SK-N-SH (cell line): ENCODE data around the gene GDE1. TPM values are rescaled to one million over a fixed set of nuclear protein-coding genes. Genes with fewer than 3 reads are reported as not detected.

Experiments used
- CTCF ChIA-PET: fragments of 300-600, 350-600 bp; formaldehyde crosslinking; extraction: SDS; loops from one replicate; lab custom pipeline; 2021; lab: Yijun Ruan, JAX
- POLR2A ChIA-PET: fragments of 350-600 bp; sonication (Branson Sonifier 250); formaldehyde crosslinking; extraction: SDS; loops from one replicate; lab custom pipeline; 2020; ENCODE audit warnings: antibody characterized with exemption, inconsistent platforms; lab: Yijun Ruan, JAX
- DNase-seq: peaks from one replicate; pipeline ENCODE4 v3.0.0; 2012
- H2AFZ ChIP-seq: fragments of 200-600 bp; sonication (generic); 2 replicates; pipeline ENCODE4 v1.8.1; 2016; ENCODE audit warnings: antibody characterized with exemption, mild to moderate bottlenecking, low read depth
- H3F3A ChIP-seq: fragments of 200-600 bp; sonication (generic); replicated peaks from 2 replicates; pipeline ENCODE3; 2016; ENCODE audit warnings: antibody characterized with exemption, mild to moderate bottlenecking; ENCODE audit not compliant: insufficient read depth
- H3K27ac ChIP-seq, 2 experiments: fragments of 200-500 bp in 1 of 2; fragments of 200-600 bp in 1 of 2; sonication (Bioruptor generic) in 1 of 2; sonication (generic), shearing (Covaris generic) in 1 of 2; 2 replicates each; pipeline versions ENCODE4 v1.5.1 to v1.6.1; 2014 to 2016; ENCODE audit warnings: low read depth in 2 of 2, inconsistent platforms in 1 of 2, low read length in 1 of 2, mild to moderate bottlenecking in 1 of 2, mixed read lengths in 1 of 2
- H3K27me3 ChIP-seq: fragments of 200-600 bp; sonication (generic), shearing (Covaris generic); 2 replicates; pipeline ENCODE4 v1.6.1; 2016; ENCODE audit warnings: mixed run types; ENCODE audit not compliant: insufficient read depth
- H3K36me3 ChIP-seq, 2 experiments: fragments of 200-500 bp in 1 of 2; fragments of 200-600 bp in 1 of 2; sonication (Bioruptor generic) in 1 of 2; sonication (generic) in 1 of 2; replicated peaks in 1 of 2; 2 replicates each; pipeline versions ENCODE3 to v1.5.1; 2014 to 2016; ENCODE audit warnings: low read length in 1 of 2, mild to moderate bottlenecking in 1 of 2; ENCODE audit not compliant: insufficient read depth in 2 of 2, control insufficient read depth in 1 of 2
- H3K4me1 ChIP-seq, 2 experiments: fragments of 200-500 bp in 1 of 2; fragments of 200-600 bp in 1 of 2; sonication (Bioruptor generic) in 1 of 2; sonication (generic), shearing (Covaris generic) in 1 of 2; 2 replicates each; pipeline versions ENCODE4 v1.5.1 to v1.6.1; 2014 to 2016; ENCODE audit warnings: low read depth in 1 of 2, low read length in 1 of 2, mixed run types in 1 of 2; ENCODE audit not compliant: insufficient read depth in 2 of 2, control insufficient read depth in 1 of 2
- H3K4me2 ChIP-seq: fragments of 200-600 bp; sonication (generic), shearing (Covaris generic); 2 replicates; pipeline ENCODE4 v1.6.1; 2017; ENCODE audit warnings: mixed run types
- H3K4me3 ChIP-seq, 2 experiments: fragments of 200-500 bp in 1 of 2; fragments of 200-600 bp in 1 of 2; sonication (Bioruptor generic) in 1 of 2; sonication (generic), shearing (Covaris generic) in 1 of 2; 2 replicates each; pipeline versions ENCODE4 v1.5.1 to v1.8.1; 2014 to 2016; ENCODE audit warnings: low read depth in 2 of 2, inconsistent platforms in 1 of 2, low read length in 1 of 2, mild to moderate bottlenecking in 1 of 2, mixed read lengths in 1 of 2, moderate library complexity in 1 of 2
- H3K79me2 ChIP-seq: fragments of 200-600 bp; sonication (generic); 2 replicates; pipeline ENCODE4 v1.8.1; 2017; ENCODE audit warnings: mild to moderate bottlenecking; ENCODE audit not compliant: insufficient read depth
- H3K9ac ChIP-seq: fragments of 200-600 bp; sonication (generic); 2 replicates; pipeline ENCODE4 v1.6.1; 2017; ENCODE audit warnings: mixed run types
- H3K9me2 ChIP-seq: fragments of 200-600 bp; sonication (generic); 2 replicates; pipeline ENCODE4 v1.6.1; 2017; ENCODE audit warnings: mixed run types
- H3K9me3 ChIP-seq: fragments of 200-600 bp; sonication (generic); 2 replicates; pipeline ENCODE4 v1.6.1; 2017; ENCODE audit warnings: mixed run types, mild to moderate bottlenecking, moderate library complexity
- H4K20me1 ChIP-seq: fragments of 200-600 bp; sonication (generic); 2 replicates; pipeline ENCODE4 v1.6.1; 2017; ENCODE audit warnings: mild to moderate bottlenecking, mixed run types; ENCODE audit not compliant: insufficient read depth
- ELF1 ChIP-seq: IDR thresholded peaks from 2 replicates; pipeline ENCODE4 v1.4.0; 2012
- EP300 ChIP-seq, 2 experiments: IDR thresholded peaks; 2 replicates each; pipeline versions ENCODE4 v1.4.0 to v1.6.1; 2012; ENCODE audit warnings: borderline replicate concordance in 1 of 2, low read depth in 1 of 2, low read length in 1 of 2
- FOXM1 ChIP-seq: IDR thresholded peaks from 2 replicates; pipeline ENCODE4 v1.4.0; 2012; ENCODE audit warnings: low read depth, mild to moderate bottlenecking
- GABPA ChIP-seq: IDR thresholded peaks from 2 replicates; pipeline ENCODE4 v1.4.0; 2012; ENCODE audit warnings: low read depth, mild to moderate bottlenecking
- IRF3 ChIP-seq: fragments of 150-350 bp; IDR thresholded peaks from 2 replicates; pipeline ENCODE4 v1.6.1; 2016; ENCODE audit warnings: mild to moderate bottlenecking, low read depth, low read length
- MAX ChIP-seq: IDR thresholded peaks from 2 replicates; pipeline ENCODE4 v1.4.0; 2012; ENCODE audit warnings: low read depth
- MEF2A ChIP-seq: IDR thresholded peaks from 2 replicates; pipeline ENCODE4 v1.4.0; 2012; ENCODE audit warnings: low read depth, borderline replicate concordance
- MXI1 ChIP-seq: IDR thresholded peaks from 2 replicates; pipeline ENCODE4 v1.6.1; 2012; ENCODE audit warnings: mild to moderate bottlenecking, low read depth, low read length, improper control_type of control experiment
- NRF1 ChIP-seq: IDR thresholded peaks from 2 replicates; pipeline ENCODE4 v1.6.1; 2012; ENCODE audit warnings: low read depth, mild to moderate bottlenecking, low read length
- RAD21 ChIP-seq: IDR thresholded peaks from 2 replicates; pipeline ENCODE4 v1.6.1; 2012; ENCODE audit warnings: mild to moderate bottlenecking, low read length
- REST ChIP-seq: IDR thresholded peaks from 2 replicates; pipeline ENCODE4 v1.6.1; 2012; ENCODE audit warnings: mild to moderate bottlenecking, low read depth, low read length, moderate library complexity
- RFX5 ChIP-seq: IDR thresholded peaks from 2 replicates; pipeline ENCODE4 v1.6.1; 2012; ENCODE audit warnings: mild to moderate bottlenecking, improper control_type of control experiment, low read length
- RXRA ChIP-seq: IDR thresholded peaks from 2 replicates; pipeline ENCODE4 v1.4.0; 2012; ENCODE audit warnings: low read depth, mild to moderate bottlenecking, borderline replicate concordance
- SMC3 ChIP-seq: IDR thresholded peaks from 2 replicates; pipeline ENCODE4 v1.6.1; 2012; ENCODE audit warnings: low read depth, low read length, improper control_type of control experiment
- TCF12 ChIP-seq: IDR thresholded peaks from 2 replicates; pipeline ENCODE4 v1.4.0; 2012
- TEAD4 ChIP-seq: IDR thresholded peaks from 2 replicates; pipeline ENCODE4 v1.4.0; 2012; ENCODE audit warnings: mild to moderate bottlenecking, borderline replicate concordance; ENCODE audit not compliant: insufficient read depth
- USF1 ChIP-seq: IDR thresholded peaks from 2 replicates; pipeline ENCODE4 v1.4.0; 2012; ENCODE audit warnings: low read depth, borderline replicate concordance
- WGBS: methylation state at CpG from one replicate; pipeline ENCODE4 v1.1.6; 2017; ENCODE audit warnings: low lambda C conversion rate; 5-methylcytosine and 5-hydroxymethylcytosine counted together
- polyA plus RNA-seq, 3 experiments: library from polyadenylated mRNA; depleted of rRNA; stranded (reverse); fragments of >200 nt; gene quantifications; 2 replicates each; pipeline ENCODE4 v1.2.3, GENCODE V29; 2012

Gene GDE1
- polyA plus RNA-seq, 1 of the 3 experiments (the other 2 are of a cell fraction) = 37.0 TPM

- Histone ChIP-seq H3F3A (peaks cover 7% of the 10 kb centered on the region), H2AFZ (peak overlapping the region; percentile 64; the same call in 1 of the 2 replicates), H3K9me2 (no peaks in the 10 kb centered on the region), H3K4me2 (no peak overlapping the region), H3K9me3 (no peaks in the 10 kb centered on the region), H3K36me3 (peaks cover 5 to 11% of the 10 kb centered on the region in 2 experiments), H3K4me3 (peak overlapping the region in 1 of 2 experiments; percentile 93; a peak in 1 of 4 replicates), H3K79me2 (peaks cover 70% of the 10 kb centered on the region), H3K9ac (no peak overlapping the region), H3K27ac (no peak overlapping the region), H3K4me1 (peaks cover 8 to 23% of the 10 kb centered on the region in 2 experiments; a peak in 3 of 4 replicates), H3K27me3 (no peaks in the 10 kb centered on the region), H4K20me1 (no peaks in the 10 kb centered on the region)
- POLR2A ChIA-PET = interaction anchor here (0.6 to 2.3 kb wide), 2 partner anchors 32 to 134 kb away, joined by 4 to 15 read pairs; partner anchors contain the start of gene VPS35L
- TF ChIP-seq IRF3 (no peak), RFX5 (no peak), GABPA (no peak), RAD21 (no peak), TEAD4 (no peak), USF1 (no peak), MEF2A (no peak), MAX (no peak), ELF1 (no peak), NRF1 (no peak), TCF12 (no peak), MXI1 (no peak), RXRA (no peak), REST (no peak), EP300 (IDR thresholded peaks at IDR 0.05; ENCODE audit: borderline replicate concordance in 1 of 2, low read depth in 1 of 2, low read length in 1 of 2) (no peak), FOXM1 (no peak), SMC3 (no peak)
- 67% methylated on average over 18 of the region's 18 CpGs for WGBS
- CTCF ChIA-PET = interaction anchor here (1.0 to 2.6 kb wide), 3 partner anchors 13 to 32 kb away, joined by 3 to 14 read pairs (median 4); partner anchors contain the start of gene VPS35L
- no peak for DNase-seq
Measured at GRCh38 chr16:19523184-19523558, 1.3 kb upstream of the GDE1 start.
